Measurements from ENCODE around the gene PP2D1. TPM values are rescaled to one million over a fixed set of nuclear protein-coding genes. Genes with fewer than 3 reads are reported as not detected.

PP2D1 gene
- total and polyA plus RNA-seq, 9 of the 15 experiments (the other 6 are each of a cell fraction or from before 2014, with no cell fraction given) = 0.07 to 0.10 TPM; not detected in 7

DNA sequence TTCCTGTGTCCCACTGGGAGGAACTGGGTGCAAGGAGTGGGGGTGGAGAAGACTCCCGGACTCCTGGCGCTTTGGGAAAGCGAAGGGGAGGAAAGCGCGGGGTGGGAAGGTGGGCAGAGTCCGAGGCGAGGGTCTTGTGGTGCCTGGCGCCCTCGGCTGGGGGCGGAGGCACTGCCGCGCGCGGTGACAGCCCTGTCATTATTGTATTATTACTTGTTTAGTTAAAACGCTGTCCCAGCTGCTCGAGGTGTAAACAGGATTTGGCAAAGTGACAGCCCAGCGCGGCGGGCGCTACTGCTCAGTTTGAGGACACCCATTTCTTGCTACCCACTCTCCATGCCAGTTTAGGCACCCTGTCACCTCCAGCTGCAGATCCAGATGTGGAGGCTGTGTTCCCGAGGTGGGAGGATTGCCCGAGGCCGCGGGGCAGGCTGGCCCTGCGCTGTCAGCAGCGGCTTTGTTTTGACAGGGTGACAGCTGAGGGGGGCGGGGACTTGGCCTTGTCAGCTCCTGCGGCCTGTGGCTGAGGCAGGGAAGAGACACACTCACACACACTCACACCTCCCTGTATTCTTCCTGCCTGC, 29.2 kb upstream of the PP2D1 start (continued):
- TF ChIP-seq L3MBTL2 (IDR thresholded peaks at IDR 0.05) (peak; percentile 52; the same call in 1 of the 2 replicates), HDAC1 (IDR thresholded peaks at IDR 0.05) (peak; percentile 84 to 100), FOSL1 (tag; conservative IDR thresholded peaks at IDR 0.05) (no peak), SP1 (CRISPR knock-in tag; IDR thresholded peaks at IDR 0.05) (peak; percentile 63), MYC (IDR thresholded peaks at IDR 0.05; ENCODE audit: low read depth, low read length) (no peak), MYC (CRISPR knock-in tag; IDR thresholded peaks at IDR 0.05; ENCODE audit: borderline replicate concordance, low read depth) (0 out of 2 replicates have a peak, but pooled peaks have one; percentile 21), TBP (optimal IDR thresholded peaks at IDR 0.05; ENCODE audit: low read depth, low read length) (no peak), KLF13 (tag; IDR thresholded peaks at IDR 0.05; ENCODE audit: borderline replicate concordance, low read depth) (peak; percentile 89; the same call in 1 of the 2 replicates), GTF2A2 (tag; IDR thresholded peaks at IDR 0.05) (no peak), HDAC2 (IDR thresholded peaks at IDR 0.05) (peak; percentile 89), MYNN (IDR thresholded peaks at IDR 0.05) (peak; percentile 96), MYNN (CRISPR knock-in tag; IDR thresholded peaks at IDR 0.05) (no peak), ZNF41 (CRISPR knock-in tag; conservative IDR thresholded peaks at IDR 0.05) (no peak), TGIF2 (CRISPR knock-in tag; IDR thresholded peaks at IDR 0.05) (peak; percentile 100), SIX5 (IDR thresholded peaks at IDR 0.05; ENCODE audit: borderline replicate concordance in 1 of 2, insufficient read depth in 1 of 2, low read depth in 1 of 2, low read length in 2 of 2) (no peak), CCNT2 (IDR thresholded peaks at IDR 0.05; ENCODE audit: borderline replicate concordance, extremely low read depth, insufficient read length, low read depth, low read length) (peak; percentile 35), SIN3A (IDR thresholded peaks at IDR 0.05; ENCODE audit: borderline replicate concordance in 2 of 2, control insufficient read depth in 1 of 2, low read depth in 2 of 2, low read length in 2 of 2) (peak; percentile 99 to 100), HMG20B (CRISPR knock-in tag; IDR thresholded peaks at IDR 0.05) (no peak), PTRF (tag; IDR thresholded peaks at IDR 0.05) (no peak), NR1H2 (CRISPR knock-in tag; IDR thresholded peaks at IDR 0.05) (peak; percentile 77; the same call in 1 of the 2 replicates), ZNF830 (CRISPR knock-in tag; IDR thresholded peaks at IDR 0.05) (no peak), ZNF224 (CRISPR knock-in tag; IDR thresholded peaks at IDR 0.05) (no peak), GABPB1 (CRISPR knock-in tag; IDR thresholded peaks at IDR 0.05) (peak; percentile 30; the same call in 1 of the 2 replicates), NFE2L1 (tag; IDR thresholded peaks at IDR 0.05; ENCODE audit: borderline replicate concordance, low read depth) (no peak), ARID3B (CRISPR knock-in tag; IDR thresholded peaks at IDR 0.05; ENCODE audit: borderline replicate concordance) (0 out of 2 replicates have a peak, but pooled peaks have one; percentile 24), ZNF511 (CRISPR knock-in tag; IDR thresholded peaks at IDR 0.05) (0 out of 2 replicates have a peak, but pooled peaks have one; percentile 56)

Data from K562 (cell line).